ENCODE data around the gene VIL1. TPM values are rescaled to one million over a fixed set of nuclear protein-coding genes. Genes with fewer than 3 reads are reported as not detected.

The VIL1 gene
- total and polyA plus RNA-seq, 9 of the 15 experiments (the other 6 are each of a cell fraction or from before 2014, with no cell fraction given), result 0.51 to 2.7 (median 1.2) TPM

DNA sequence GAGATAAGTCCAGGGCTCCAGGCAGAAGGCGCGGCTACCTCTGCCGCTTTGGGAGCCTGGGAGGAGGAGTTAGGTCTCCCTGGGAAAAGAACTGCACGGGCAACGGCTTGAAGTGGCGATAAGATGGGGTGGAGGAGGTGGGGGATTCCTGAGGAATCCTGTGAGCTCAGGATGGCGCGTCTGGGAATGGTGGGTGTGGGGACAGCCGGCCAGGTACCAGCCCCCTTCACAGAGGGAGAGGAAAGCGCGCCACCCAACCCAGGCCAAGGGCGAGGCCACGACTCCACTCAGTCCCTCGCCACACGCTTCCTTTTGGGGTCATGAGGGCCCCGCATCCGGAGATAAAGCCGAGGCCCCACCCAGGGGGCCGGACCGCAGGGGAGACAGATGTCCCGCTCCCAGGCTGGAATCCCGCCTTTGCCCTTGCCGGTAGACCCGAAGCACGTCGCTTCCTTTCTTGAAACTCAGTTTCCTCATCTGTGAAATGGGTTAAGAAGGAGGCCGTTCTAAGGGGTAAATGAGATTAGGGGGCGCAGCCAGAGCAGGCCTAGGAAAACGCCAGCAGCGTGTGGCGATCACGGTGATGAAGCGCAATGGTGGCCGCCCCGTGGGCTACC, 21.0 kb upstream of the VIL1 start (continued):
- TF ChIP-seq ZFPM2 (CRISPR knock-in tag; IDR thresholded peaks at IDR 0.05), result no peak
- peak; percentile 36 for TF ChIP-seq TEAD4 (IDR thresholded peaks at IDR 0.05; ENCODE audit: low read length)
- TF ChIP-seq TEAD4 (CRISPR knock-in tag; IDR thresholded peaks at IDR 0.05; ENCODE audit: borderline replicate concordance), result no peak
- TF ChIP-seq ZNF354B (CRISPR knock-in tag; IDR thresholded peaks at IDR 0.05), result no peak
- TF ChIP-seq PCBP1 (IDR thresholded peaks at IDR 0.05; ENCODE audit: low read depth, low read length, poor library complexity, severe bottlenecking), result peak; percentile 51
- peak; percentile 71 for TF ChIP-seq PML (IDR thresholded peaks at IDR 0.05; ENCODE audit: low read length)
- TF ChIP-seq ZNF57 (CRISPR knock-in tag; IDR thresholded peaks at IDR 0.05), result no peak
- peak; percentile 84 for TF ChIP-seq RBFOX2 (IDR thresholded peaks at IDR 0.05; ENCODE audit: low read depth, low read length)
- TF ChIP-seq, protein P1, sequence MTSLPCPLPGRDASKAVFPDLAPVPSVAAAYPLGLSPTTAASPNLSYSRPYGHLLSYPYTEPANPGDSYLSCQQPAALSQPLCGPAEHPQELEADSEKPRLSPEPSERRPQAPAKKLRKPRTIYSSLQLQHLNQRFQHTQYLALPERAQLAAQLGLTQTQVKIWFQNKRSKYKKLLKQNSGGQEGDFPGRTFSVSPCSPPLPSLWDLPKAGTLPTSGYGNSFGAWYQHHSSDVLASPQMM (CRISPR knock-in tag; IDR thresholded peaks at IDR 0.05), result no peak
- TF ChIP-seq NBN (IDR thresholded peaks at IDR 0.05; ENCODE audit: low read depth), result peak; percentile 65; the same call in 1 of the 2 replicates
- TF ChIP-seq, protein P2, sequence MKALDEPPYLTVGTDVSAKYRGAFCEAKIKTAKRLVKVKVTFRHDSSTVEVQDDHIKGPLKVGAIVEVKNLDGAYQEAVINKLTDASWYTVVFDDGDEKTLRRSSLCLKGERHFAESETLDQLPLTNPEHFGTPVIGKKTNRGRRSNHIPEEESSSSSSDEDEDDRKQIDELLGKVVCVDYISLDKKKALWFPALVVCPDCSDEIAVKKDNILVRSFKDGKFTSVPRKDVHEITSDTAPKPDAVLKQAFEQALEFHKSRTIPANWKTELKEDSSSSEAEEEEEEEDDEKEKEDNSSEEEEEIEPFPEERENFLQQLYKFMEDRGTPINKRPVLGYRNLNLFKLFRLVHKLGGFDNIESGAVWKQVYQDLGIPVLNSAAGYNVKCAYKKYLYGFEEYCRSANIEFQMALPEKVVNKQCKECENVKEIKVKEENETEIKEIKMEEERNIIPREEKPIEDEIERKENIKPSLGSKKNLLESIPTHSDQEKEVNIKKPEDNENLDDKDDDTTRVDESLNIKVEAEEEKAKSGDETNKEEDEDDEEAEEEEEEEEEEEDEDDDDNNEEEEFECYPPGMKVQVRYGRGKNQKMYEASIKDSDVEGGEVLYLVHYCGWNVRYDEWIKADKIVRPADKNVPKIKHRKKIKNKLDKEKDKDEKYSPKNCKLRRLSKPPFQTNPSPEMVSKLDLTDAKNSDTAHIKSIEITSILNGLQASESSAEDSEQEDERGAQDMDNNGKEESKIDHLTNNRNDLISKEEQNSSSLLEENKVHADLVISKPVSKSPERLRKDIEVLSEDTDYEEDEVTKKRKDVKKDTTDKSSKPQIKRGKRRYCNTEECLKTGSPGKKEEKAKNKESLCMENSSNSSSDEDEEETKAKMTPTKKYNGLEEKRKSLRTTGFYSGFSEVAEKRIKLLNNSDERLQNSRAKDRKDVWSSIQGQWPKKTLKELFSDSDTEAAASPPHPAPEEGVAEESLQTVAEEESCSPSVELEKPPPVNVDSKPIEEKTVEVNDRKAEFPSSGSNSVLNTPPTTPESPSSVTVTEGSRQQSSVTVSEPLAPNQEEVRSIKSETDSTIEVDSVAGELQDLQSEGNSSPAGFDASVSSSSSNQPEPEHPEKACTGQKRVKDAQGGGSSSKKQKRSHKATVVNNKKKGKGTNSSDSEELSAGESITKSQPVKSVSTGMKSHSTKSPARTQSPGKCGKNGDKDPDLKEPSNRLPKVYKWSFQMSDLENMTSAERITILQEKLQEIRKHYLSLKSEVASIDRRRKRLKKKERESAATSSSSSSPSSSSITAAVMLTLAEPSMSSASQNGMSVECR (CRISPR knock-in tag; IDR thresholded peaks at IDR 0.05), result peak; percentile 48; the same call in 1 of the 2 replicates
- peak; percentile 95 for TF ChIP-seq ETV1 (tag; conservative IDR thresholded peaks at IDR 0.05; ENCODE audit: low read depth)
- TF ChIP-seq, protein P3, sequence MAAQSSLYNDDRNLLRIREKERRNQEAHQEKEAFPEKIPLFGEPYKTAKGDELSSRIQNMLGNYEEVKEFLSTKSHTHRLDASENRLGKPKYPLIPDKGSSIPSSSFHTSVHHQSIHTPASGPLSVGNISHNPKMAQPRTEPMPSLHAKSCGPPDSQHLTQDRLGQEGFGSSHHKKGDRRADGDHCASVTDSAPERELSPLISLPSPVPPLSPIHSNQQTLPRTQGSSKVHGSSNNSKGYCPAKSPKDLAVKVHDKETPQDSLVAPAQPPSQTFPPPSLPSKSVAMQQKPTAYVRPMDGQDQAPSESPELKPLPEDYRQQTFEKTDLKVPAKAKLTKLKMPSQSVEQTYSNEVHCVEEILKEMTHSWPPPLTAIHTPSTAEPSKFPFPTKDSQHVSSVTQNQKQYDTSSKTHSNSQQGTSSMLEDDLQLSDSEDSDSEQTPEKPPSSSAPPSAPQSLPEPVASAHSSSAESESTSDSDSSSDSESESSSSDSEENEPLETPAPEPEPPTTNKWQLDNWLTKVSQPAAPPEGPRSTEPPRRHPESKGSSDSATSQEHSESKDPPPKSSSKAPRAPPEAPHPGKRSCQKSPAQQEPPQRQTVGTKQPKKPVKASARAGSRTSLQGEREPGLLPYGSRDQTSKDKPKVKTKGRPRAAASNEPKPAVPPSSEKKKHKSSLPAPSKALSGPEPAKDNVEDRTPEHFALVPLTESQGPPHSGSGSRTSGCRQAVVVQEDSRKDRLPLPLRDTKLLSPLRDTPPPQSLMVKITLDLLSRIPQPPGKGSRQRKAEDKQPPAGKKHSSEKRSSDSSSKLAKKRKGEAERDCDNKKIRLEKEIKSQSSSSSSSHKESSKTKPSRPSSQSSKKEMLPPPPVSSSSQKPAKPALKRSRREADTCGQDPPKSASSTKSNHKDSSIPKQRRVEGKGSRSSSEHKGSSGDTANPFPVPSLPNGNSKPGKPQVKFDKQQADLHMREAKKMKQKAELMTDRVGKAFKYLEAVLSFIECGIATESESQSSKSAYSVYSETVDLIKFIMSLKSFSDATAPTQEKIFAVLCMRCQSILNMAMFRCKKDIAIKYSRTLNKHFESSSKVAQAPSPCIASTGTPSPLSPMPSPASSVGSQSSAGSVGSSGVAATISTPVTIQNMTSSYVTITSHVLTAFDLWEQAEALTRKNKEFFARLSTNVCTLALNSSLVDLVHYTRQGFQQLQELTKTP (IDR thresholded peaks at IDR 0.05; ENCODE audit: low read depth in 1 of 2, partially characterized antibody in 2 of 2), result peak in 1 of 2 experiments; percentile 75
- no peak for TF ChIP-seq NFXL1 (CRISPR knock-in tag; IDR thresholded peaks at IDR 0.05)
- TF ChIP-seq NFRKB (IDR thresholded peaks at IDR 0.05; ENCODE audit: low read depth), result peak; percentile 59; the same call in 1 of the 2 replicates
- peak; percentile 57 for TF ChIP-seq CHD4 (IDR thresholded peaks at IDR 0.05; ENCODE audit: insufficient read depth, insufficient replicate concordance, low read depth, low read length, poor library complexity, severe bottlenecking)
- no peak for TF ChIP-seq TEAD2 (tag; IDR thresholded peaks at IDR 0.05)
- TF ChIP-seq NCOA1 (IDR thresholded peaks at IDR 0.05; ENCODE audit: low read depth), result no peak
- TF ChIP-seq, protein P4, sequence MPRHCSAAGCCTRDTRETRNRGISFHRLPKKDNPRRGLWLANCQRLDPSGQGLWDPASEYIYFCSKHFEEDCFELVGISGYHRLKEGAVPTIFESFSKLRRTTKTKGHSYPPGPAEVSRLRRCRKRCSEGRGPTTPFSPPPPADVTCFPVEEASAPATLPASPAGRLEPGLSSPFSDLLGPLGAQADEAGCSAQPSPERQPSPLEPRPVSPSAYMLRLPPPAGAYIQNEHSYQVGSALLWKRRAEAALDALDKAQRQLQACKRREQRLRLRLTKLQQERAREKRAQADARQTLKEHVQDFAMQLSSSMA (CRISPR knock-in tag; IDR thresholded peaks at IDR 0.05), result 0 out of 2 replicates have a peak, but pooled peaks have one; percentile 9

Data from K562 (cell line).